ENCODE measurements around the gene SLC17A7. TPM values are rescaled to one million over a fixed set of nuclear protein-coding genes. Genes with fewer than 3 reads are reported as not detected.

Gene SLC17A7
- total and polyA plus RNA-seq, 7 experiments from 2014 or later = 0.12 to 0.22 TPM; not detected in 5

DNA sequence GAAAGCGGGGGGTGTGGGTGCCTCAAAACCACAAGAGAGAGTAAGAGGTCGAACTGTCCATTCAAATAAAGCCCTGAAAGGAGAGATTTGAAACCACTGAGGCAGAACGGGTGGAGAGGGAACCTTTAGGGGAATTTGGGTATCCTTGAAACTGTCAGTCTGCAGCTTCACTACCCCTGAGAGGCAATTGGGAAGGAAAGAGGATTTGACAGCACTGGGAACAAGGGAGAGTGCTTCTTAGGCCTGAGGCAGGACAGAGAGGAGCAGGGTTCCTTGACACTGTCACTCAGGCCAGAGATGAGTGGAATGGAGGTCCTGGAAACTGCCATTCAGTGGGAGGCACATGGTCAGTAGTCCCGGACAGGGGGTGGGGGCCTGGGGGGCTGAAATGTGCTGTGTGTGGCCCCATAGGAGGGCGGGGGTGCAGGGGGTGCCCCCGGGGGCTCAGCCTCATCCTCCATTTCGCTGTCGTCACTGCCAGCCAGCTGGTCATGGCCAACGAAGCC lies 11.1 kb downstream of the SLC17A7 start:
- Mint-ChIP-seq H3K36me3 (peaks cover 0 to 4% (median 0%) of the 10 kb centered on the region in 5 donors), H3K4me1 (peaks cover 36 to 59% (median 44%) of the 10 kb centered on the region in 7 donors), H3K27ac (peak overlapping the region in 1 of 9 donors; percentile 77), H3K4me3 (peak overlapping the region in 2 of 10 donors; percentile 2 to 30), H3K9me3 (peaks cover 0 to 5% (median 0%) of the 10 kb centered on the region in 11 donors), H3K27me3 (peaks cover 79 to 96% (median 85%) of the 10 kb centered on the region in 5 donors)
- H3K36me3 ChIP-seq (ENCODE audit: control insufficient read depth in 2 of 3, insufficient read depth in 3 of 3, low read length in 3 of 3) = no peaks in the 10 kb centered on the region
- H3K9me3 ChIP-seq (ENCODE audit: control insufficient read depth in 2 of 3, low read length in 3 of 3) = no peaks in the 10 kb centered on the region
- peaks cover 7 to 27% of the 10 kb centered on the region in 2 donors for H3K4me1 ChIP-seq (ENCODE audit: control insufficient read depth in 2 of 2, insufficient read depth in 2 of 2, low read length in 2 of 2)
- no peak overlapping the region for H3K4me3 ChIP-seq (ENCODE audit: low read length)
- ChIA-PET CTCF (interaction anchor here (1.6 kb wide), 1 partner anchor 39 kb away, joined by 5 read pairs; no protein-coding TSS in a partner anchor), POLR2A (interaction anchor here (0.7 to 1.3 kb wide), 2 partner anchors 39 to 294 kb away, joined by 3 read pairs; no protein-coding TSS in a partner anchor)
- ATAC-seq = no peak
- intact Hi-C loops (cut with micrococcal nuclease) = loop anchor here (1.0 kb wide), 1 partner anchor 38 kb away; no protein-coding TSS in a partner anchor
- no peak for DNase-seq
- no peak overlapping the region for H3K27ac ChIP-seq (ENCODE audit: low read depth, low read length)
- H3K27me3 ChIP-seq (ENCODE audit: control insufficient read depth in 2 of 2, insufficient read depth in 2 of 2, low read length in 2 of 2) = peaks cover 15 to 58% of the 10 kb centered on the region in 2 donors

DNA sequence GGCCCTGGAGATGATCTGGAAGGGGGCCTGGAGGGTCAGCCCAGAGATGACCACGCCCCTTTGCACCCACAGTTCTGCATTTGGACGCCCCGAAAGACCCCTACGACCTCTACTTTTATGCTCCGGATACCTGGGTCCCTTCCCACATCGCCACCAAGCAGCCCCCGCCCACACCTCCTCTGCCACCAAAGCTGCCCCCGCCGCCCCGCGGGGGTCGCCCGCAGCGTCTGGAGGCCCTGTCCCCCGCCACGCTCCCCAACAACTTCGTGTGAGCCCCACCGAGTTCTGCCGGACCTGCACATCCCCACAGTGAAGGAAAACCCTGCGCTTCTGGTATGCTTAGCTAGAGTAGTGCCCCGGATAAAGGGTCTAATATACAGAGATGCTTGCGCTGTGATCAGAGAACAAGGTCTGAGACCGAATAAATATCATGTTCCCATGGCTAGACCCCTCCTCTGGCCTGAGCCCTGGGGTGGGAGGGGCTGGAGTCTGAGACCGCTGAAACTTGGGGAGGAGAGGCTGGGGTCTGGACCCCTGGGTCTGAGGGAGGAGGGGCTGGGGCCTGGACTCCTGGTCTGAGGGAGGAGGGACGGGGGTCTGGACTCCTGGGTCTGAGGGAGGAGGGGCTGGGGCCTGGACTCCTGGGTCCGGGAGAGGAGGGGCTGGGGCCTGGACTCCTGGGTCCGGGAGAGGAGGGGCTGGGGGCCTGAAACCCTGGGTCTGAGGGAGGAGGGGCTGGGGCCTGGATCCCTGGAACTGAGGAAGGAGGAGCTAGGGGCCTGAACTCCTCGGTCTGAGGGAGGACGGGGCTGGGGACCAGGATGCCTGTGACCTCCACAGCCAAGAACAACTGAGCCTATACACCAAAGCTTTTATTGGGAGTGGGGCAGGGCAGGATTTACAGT lies 12.5 kb downstream of the SLC17A7 start:
- Histone ChIP-seq H3K36me3 (ENCODE audit: control insufficient read depth in 2 of 3, insufficient read depth in 3 of 3, low read length in 3 of 3) (no peaks in the 10 kb centered on the region), H3K9me3 (ENCODE audit: control insufficient read depth in 2 of 3, low read length in 3 of 3) (no peaks in the 10 kb centered on the region), H3K27me3 (ENCODE audit: control insufficient read depth in 2 of 2, insufficient read depth in 2 of 2, low read length in 2 of 2) (peaks cover 15 to 57% of the 10 kb centered on the region in 2 donors), H3K4me3 (ENCODE audit: low read length) (peak overlapping the region; percentile 27), H3K27ac (ENCODE audit: low read depth, low read length) (no peak overlapping the region), H3K4me1 (ENCODE audit: control insufficient read depth in 2 of 2, insufficient read depth in 2 of 2, low read length in 2 of 2) (peaks cover 12 to 32% of the 10 kb centered on the region in 2 donors)
- Mint-ChIP-seq H3K36me3 (peaks cover 0 to 6% (median 0%) of the 10 kb centered on the region in 5 donors), H3K4me1 (peaks cover 39 to 70% (median 54%) of the 10 kb centered on the region in 7 donors), H3K9me3 (peaks cover 0 to 6% (median 0%) of the 10 kb centered on the region in 11 donors), H3K27me3 (peaks cover 80 to 94% (median 87%) of the 10 kb centered on the region in 5 donors), H3K4me3 (peak overlapping the region in 9 of 10 donors; percentile 12 to 72 (median 62)), H3K27ac (no peak overlapping the region)
- POLR2A ChIA-PET = interaction anchor here (0.6 kb wide), 1 partner anchor 69 kb away, joined by 3 read pairs; no protein-coding TSS in a partner anchor
- CTCF ChIA-PET = interaction anchor here (0.8 to 1.6 kb wide), 2 partner anchors 37 to 39 kb away, joined by 4 to 5 read pairs; no protein-coding TSS in a partner anchor
- ATAC-seq (no peak), DNase-seq (no peak)
- intact Hi-C loops (cut with micrococcal nuclease) = no loop called here

DNA sequence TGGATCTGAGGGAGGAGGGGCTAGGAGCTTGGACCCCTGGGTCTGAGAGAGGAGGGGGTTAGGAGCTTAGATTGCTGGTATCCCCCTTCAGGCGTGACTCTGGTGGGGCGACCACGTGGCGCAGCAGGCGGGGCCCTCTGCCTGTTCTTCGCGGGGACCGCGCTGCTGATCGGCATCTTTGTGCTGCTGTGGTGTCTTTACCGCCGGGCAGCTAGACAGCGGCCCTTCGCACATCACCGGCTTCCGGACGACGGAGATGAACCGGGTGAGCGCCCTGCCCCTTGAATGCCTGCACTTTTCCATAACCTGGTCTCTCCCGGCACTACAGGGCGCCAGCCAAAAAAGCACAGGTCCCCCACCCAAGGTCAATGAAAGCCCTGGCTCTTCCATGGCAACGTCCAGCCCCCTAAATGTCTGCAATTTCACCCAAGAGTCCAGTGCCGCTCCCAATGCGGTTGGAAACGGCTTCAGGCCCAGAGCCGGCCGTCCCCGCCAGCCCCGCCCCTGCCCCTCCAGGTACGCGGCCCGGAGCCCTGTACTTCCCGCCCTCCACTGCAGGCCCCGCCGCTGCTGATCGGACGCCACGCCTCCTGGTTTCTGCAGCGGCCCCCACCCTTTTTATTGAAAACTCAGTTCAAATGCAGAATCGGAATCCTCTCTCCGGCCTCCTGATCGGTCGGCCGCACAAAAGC lies 13.3 kb downstream of the SLC17A7 start:
- Mint-ChIP-seq H3K27ac (peak overlapping the region in 1 of 9 donors; percentile 9), H3K36me3 (peaks cover 0 to 8% (median 0%) of the 10 kb centered on the region in 5 donors), H3K27me3 (peaks cover 79 to 92% (median 87%) of the 10 kb centered on the region in 5 donors), H3K4me1 (peaks cover 42 to 70% (median 55%) of the 10 kb centered on the region in 7 donors), H3K9me3 (peaks cover 0 to 6% (median 0%) of the 10 kb centered on the region in 11 donors), H3K4me3 (peak overlapping the region in 9 of 10 donors; percentile 54 to 66 (median 62))
- CTCF ChIA-PET = interaction anchor here (1.0 kb wide), 1 partner anchor 11 kb away, joined by 3 read pairs; no protein-coding TSS in a partner anchor
- Histone ChIP-seq H3K4me3 (ENCODE audit: low read length) (peak overlapping the region; percentile 27), H3K27me3 (ENCODE audit: control insufficient read depth in 2 of 2, insufficient read depth in 2 of 2, low read length in 2 of 2) (peaks cover 13 to 55% of the 10 kb centered on the region in 2 donors), H3K9me3 (ENCODE audit: control insufficient read depth in 2 of 3, low read length in 3 of 3) (no peaks in the 10 kb centered on the region), H3K27ac (ENCODE audit: low read depth, low read length) (no peak overlapping the region), H3K36me3 (ENCODE audit: control insufficient read depth in 2 of 3, insufficient read depth in 3 of 3, low read length in 3 of 3) (no peaks in the 10 kb centered on the region), H3K4me1 (ENCODE audit: control insufficient read depth in 2 of 2, insufficient read depth in 2 of 2, low read length in 2 of 2) (peaks cover 20 to 35% of the 10 kb centered on the region in 2 donors)
- intact Hi-C loops (cut with micrococcal nuclease) = no loop called here
- ATAC-seq (no peak), DNase-seq (no peak)
- POLR2A ChIA-PET = interaction anchor here (1.6 kb wide), 1 partner anchor 10 kb away, joined by 4 read pairs; no protein-coding TSS in a partner anchor

DNA sequence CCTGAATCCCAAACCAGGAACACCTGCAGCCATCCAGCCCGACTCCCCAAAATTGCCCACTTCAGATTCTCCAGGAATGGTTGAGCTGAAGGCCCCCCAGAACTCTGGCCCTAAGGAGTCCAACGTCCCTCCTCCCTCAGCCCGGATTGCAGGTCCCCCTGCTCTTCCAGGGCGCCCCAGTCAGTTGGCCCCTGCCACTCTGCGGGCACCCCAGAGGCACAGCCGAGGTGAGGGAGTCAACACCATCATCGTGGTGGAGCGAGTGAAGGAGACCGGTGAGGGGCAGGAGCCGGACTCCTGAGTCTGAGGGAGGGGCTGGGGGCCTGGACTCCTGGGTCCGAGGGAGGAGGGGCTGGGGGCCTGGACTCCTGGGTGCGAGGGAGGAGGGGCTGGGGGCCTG lies 14.0 kb downstream of the SLC17A7 start:
- H3K27me3 ChIP-seq (ENCODE audit: control insufficient read depth in 2 of 2, insufficient read depth in 2 of 2, low read length in 2 of 2) = peaks cover 15 to 52% of the 10 kb centered on the region in 2 donors
- DNase-seq (no peak), ATAC-seq (no peak)
- peaks cover 0 to 8% (median 0%) of the 10 kb centered on the region in 5 donors for H3K36me3 Mint-ChIP-seq
- POLR2A ChIA-PET = interaction anchor here (1.6 kb wide), 1 partner anchor 9 kb away, joined by 4 read pairs; no protein-coding TSS in a partner anchor
- H3K36me3 ChIP-seq (ENCODE audit: control insufficient read depth in 2 of 3, insufficient read depth in 3 of 3, low read length in 3 of 3) = no peaks in the 10 kb centered on the region
- H3K27me3 Mint-ChIP-seq = peaks cover 78 to 90% (median 89%) of the 10 kb centered on the region in 5 donors
- H3K9me3 ChIP-seq (ENCODE audit: control insufficient read depth in 2 of 3, low read length in 3 of 3) = no peaks in the 10 kb centered on the region
- no peak overlapping the region for H3K4me3 ChIP-seq (ENCODE audit: low read length)
- no peak overlapping the region for H3K27ac ChIP-seq (ENCODE audit: low read depth, low read length)
- CTCF ChIA-PET = interaction anchor here (0.5 to 1.0 kb wide), 2 partner anchors 10 to 899 kb away, joined by 3 read pairs; no protein-coding TSS in a partner anchor
- H3K27ac Mint-ChIP-seq = peak overlapping the region in 1 of 9 donors; percentile 81
- peaks cover 43 to 74% (median 59%) of the 10 kb centered on the region in 7 donors for H3K4me1 Mint-ChIP-seq
- H3K4me3 Mint-ChIP-seq = peak overlapping the region in 7 of 10 donors; percentile 0 to 62 (median 50)
- H3K9me3 Mint-ChIP-seq = peaks cover 0 to 7% (median 0%) of the 10 kb centered on the region in 11 donors
- peaks cover 25 to 35% of the 10 kb centered on the region in 2 donors for H3K4me1 ChIP-seq (ENCODE audit: control insufficient read depth in 2 of 2, insufficient read depth in 2 of 2, low read length in 2 of 2)
- intact Hi-C loops (cut with micrococcal nuclease) = no loop called here

DNA sequence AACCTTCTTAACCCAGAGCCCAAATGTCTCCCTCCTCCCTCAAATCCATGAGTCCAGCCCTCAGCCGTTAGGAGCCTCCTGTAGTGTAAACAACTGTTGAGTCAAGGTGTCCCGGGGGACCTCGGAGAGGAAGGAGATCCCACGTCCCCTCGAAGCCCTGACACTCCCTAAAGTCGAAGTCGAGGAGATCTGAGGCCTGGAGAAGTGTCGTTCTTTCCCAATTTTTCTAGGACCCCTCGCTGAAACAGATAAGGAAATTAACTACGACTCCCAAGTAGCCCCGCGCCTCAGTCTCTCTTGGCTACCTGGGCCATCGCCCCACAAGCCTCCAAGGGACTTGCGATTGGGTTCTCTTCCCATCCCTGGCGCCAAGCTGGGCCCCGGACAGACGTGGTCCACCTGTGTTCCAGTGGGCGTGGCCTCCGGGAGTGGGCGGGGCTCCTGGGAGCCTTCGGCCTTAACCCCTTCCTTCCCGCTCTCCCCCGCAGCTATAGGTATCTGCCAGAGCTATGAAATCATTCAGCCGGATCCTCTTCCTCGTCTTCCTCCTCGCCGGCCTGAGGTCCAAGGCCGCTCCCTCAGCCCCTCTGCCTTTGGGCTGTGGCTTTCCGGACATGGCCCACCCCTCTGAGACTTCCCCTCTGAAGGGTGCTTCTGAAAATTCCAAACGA lies 15.3 kb downstream of the SLC17A7 start:
- H3K4me3 ChIP-seq (ENCODE audit: low read length) = no peak overlapping the region
- Mint-ChIP-seq H3K4me1 (peaks cover 53 to 81% (median 64%) of the 10 kb centered on the region in 7 donors), H3K36me3 (peaks cover 0 to 13% (median 0%) of the 10 kb centered on the region in 5 donors), H3K4me3 (peak overlapping the region in 3 of 10 donors; percentile 13 to 60 (median 52)), H3K27me3 (peaks cover 82 to 94% (median 91%) of the 10 kb centered on the region in 5 donors), H3K27ac (peak overlapping the region in 1 of 9 donors; percentile 64), H3K9me3 (peaks cover 0 to 7% (median 0%) of the 10 kb centered on the region in 11 donors)
- H3K9me3 ChIP-seq (ENCODE audit: control insufficient read depth in 2 of 3, low read length in 3 of 3) = no peaks in the 10 kb centered on the region
- H3K36me3 ChIP-seq (ENCODE audit: control insufficient read depth in 2 of 3, insufficient read depth in 3 of 3, low read length in 3 of 3) = no peaks in the 10 kb centered on the region
- CTCF ChIA-PET = no interaction called here
- H3K27ac ChIP-seq (ENCODE audit: low read depth, low read length) = no peak overlapping the region
- POLR2A ChIA-PET = interaction anchor here (1.0 to 1.6 kb wide), 2 partner anchors 8 to 62 kb away, joined by 3 to 4 read pairs; no protein-coding TSS in a partner anchor
- intact Hi-C loops (cut with micrococcal nuclease) = loop anchor here in 1 of 2 donors (2.0 kb wide), 1 partner anchor 17 kb away; no protein-coding TSS in a partner anchor
- H3K27me3 ChIP-seq (ENCODE audit: control insufficient read depth in 2 of 2, insufficient read depth in 2 of 2, low read length in 2 of 2) = peaks cover 24 to 48% of the 10 kb centered on the region in 2 donors
- peak in 1 of 9 donors; percentile 46 for DNase-seq
- no peak for ATAC-seq
- peaks cover 31 to 38% of the 10 kb centered on the region in 2 donors for H3K4me1 ChIP-seq (ENCODE audit: control insufficient read depth in 2 of 2, insufficient read depth in 2 of 2, low read length in 2 of 2)

Data from naive thymus-derived CD4-positive, alpha-beta T cell (primary cell).